ENCODE results near the gene BPIFB1. TPM values are rescaled to one million over a fixed set of nuclear protein-coding genes. Genes with fewer than 3 reads are reported as not detected.

The BPIFB1 gene
- polyA plus RNA-seq, 4 donors, result 1.3 TPM; not detected in 3

DNA sequence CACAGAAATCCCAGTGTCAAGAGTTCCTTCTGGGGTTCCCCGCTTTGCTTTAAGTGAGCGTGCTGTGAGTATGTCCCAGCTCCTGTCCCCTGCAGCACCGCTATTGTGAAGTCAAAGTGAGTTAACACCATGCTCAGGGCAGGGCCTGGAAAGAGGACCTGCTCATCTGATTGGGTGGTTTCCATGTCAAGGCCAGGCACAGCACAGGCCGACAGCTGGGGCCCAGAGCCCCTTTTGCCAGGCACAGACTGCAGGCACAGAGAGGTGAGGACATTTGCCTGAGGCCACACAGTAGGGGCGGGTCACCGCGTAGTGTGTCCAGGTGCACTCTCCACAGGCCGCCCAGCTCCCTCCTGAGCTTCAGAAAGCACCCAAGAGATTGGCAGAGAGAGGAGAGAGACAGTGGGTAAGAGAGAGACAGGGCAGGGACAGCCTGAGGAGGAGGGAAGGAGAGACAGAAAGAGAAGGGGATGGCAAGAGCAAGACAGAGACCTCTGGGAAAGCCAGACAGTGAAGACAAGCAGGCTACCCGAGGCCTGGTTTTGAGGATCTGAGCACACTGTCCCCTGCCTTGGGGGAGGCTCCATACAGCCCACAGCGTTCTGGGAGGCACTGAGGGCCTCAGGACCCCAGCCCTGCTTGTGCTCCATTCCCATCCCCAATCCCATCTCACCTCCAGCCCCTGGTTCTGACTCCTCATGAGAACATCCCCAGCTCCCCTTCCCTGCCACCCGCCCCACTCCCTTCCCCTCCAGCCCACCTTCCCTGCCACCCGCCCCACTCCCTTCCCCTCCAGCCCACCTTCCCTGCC lies 6.5 kb upstream of the BPIFB1 start:
- H3K27ac ChIP-seq (ENCODE audit: low read depth in 1 of 3, low read length in 2 of 3), result no peak overlapping the region
- H3K4me1 ChIP-seq (ENCODE audit: control insufficient read depth in 3 of 3, insufficient read depth in 2 of 3, low read depth in 1 of 3, low read length in 2 of 3), result no peaks in the 10 kb centered on the region
- DNase-seq, result no peak
- no peak overlapping the region for H3K4me3 ChIP-seq (ENCODE audit: low read depth in 1 of 3, low read length in 3 of 3)
- H3K27me3 ChIP-seq (ENCODE audit: control insufficient read depth in 3 of 3, insufficient read depth in 3 of 3, low read length in 3 of 3), result no peaks in the 10 kb centered on the region
- H3K36me3 ChIP-seq (ENCODE audit: control insufficient read depth in 3 of 3, insufficient read depth in 2 of 3, low read depth in 1 of 3, low read length in 3 of 3), result no peaks in the 10 kb centered on the region
- FAIRE-seq, result no peak
- H3K9me3 ChIP-seq (ENCODE audit: control insufficient read depth in 2 of 2, insufficient read depth in 1 of 2, low read depth in 1 of 2, low read length in 1 of 2), result no peaks in the 10 kb centered on the region
- WGBS, 3 donors, result 77 to 84% (median 82%) methylated on average over 11 to 12 of the region's 12 CpGs

DNA sequence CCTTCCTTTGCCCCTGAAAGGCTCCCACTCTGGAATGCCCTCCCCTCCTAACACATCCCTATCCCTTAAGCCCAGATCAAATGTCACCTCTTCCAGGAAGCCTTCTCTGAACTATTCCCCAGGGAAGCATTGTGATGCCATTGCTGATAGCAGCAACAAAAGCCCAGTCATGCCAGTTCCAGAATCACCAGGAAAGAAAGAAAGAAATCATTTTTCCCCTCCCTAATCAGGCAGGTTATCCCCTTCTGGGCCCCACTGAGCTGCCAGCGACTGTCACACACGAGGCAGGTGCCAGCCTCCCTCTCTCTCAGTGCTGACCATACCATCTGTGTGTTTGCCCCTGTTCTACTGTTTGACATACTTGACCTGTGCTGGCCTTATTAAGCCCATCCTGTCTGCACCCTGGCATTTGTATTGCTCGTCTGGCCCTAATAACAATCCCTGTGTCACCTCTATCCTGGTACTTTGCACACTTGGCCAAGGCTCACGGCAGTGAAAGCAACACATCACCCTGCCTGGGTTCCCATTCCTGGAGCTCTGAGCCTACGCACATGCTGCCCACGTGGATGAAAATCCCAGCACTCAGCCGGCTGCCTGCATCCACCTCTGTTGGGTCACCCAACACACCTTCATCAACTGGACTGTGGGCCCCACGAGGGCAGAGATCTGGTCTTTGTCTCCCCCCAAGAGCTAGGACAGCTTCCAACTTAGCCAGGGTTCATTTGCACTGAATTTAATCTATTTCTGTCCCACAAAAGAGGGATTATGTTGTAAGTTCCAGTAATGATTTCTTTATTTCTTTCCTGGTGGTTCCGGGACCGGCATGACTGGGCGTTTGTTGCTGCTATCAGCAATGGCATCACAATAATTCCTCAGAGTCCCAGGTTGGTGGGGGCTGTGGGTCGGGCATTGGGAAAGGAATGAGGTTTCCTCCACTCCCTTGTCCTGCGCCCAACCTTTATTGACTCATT lies 5.3 kb upstream of the BPIFB1 start:
- FAIRE-seq (no peak), DNase-seq (no peak)
- Histone ChIP-seq H3K27me3 (ENCODE audit: control insufficient read depth in 3 of 3, insufficient read depth in 3 of 3, low read length in 3 of 3) (no peaks in the 10 kb centered on the region), H3K36me3 (ENCODE audit: control insufficient read depth in 3 of 3, insufficient read depth in 2 of 3, low read depth in 1 of 3, low read length in 3 of 3) (no peaks in the 10 kb centered on the region), H3K4me1 (ENCODE audit: control insufficient read depth in 3 of 3, insufficient read depth in 2 of 3, low read depth in 1 of 3, low read length in 2 of 3) (no peaks in the 10 kb centered on the region), H3K27ac (ENCODE audit: low read depth in 1 of 3, low read length in 2 of 3) (no peak overlapping the region), H3K4me3 (ENCODE audit: low read depth in 1 of 3, low read length in 3 of 3) (no peak overlapping the region), H3K9me3 (ENCODE audit: control insufficient read depth in 2 of 2, insufficient read depth in 1 of 2, low read depth in 1 of 2, low read length in 1 of 2) (no peaks in the 10 kb centered on the region)
- 14 to 45% (median 26%) methylated on average over 13 of the region's 13 CpGs for WGBS, 3 donors

DNA sequence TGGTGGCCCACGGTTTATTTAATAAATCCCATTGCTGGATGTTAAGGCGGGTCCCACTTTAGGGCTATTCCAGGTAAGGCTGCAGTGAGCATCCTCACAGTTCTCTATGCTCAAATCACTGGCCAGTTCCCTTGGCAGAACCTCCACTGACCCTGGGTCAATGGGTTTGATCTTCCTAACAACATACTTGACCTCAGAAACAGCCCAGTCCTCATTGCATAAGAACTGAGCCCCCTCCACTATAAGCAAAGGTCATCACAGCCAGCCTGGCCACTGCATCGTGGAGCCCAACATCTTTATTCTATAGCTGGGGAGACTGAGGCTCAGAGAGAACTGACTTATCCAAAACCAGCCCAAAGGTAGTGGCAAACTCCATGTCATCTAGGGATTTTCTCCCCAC lies 4.3 kb upstream of the BPIFB1 start:
- WGBS, 3 donors, result 68 to 77% (median 76%) methylated on average over 3 of the region's 3 CpGs
- no peaks in the 10 kb centered on the region for H3K27me3 ChIP-seq (ENCODE audit: control insufficient read depth in 3 of 3, insufficient read depth in 3 of 3, low read length in 3 of 3)
- H3K4me3 ChIP-seq (ENCODE audit: low read depth in 1 of 3, low read length in 3 of 3), result no peak overlapping the region
- DNase-seq (no peak), FAIRE-seq (no peak)
- no peaks in the 10 kb centered on the region for H3K36me3 ChIP-seq (ENCODE audit: control insufficient read depth in 3 of 3, insufficient read depth in 2 of 3, low read depth in 1 of 3, low read length in 3 of 3)
- no peak overlapping the region for H3K27ac ChIP-seq (ENCODE audit: low read depth in 1 of 3, low read length in 2 of 3)
- H3K4me1 ChIP-seq (ENCODE audit: control insufficient read depth in 3 of 3, insufficient read depth in 2 of 3, low read depth in 1 of 3, low read length in 2 of 3), result no peaks in the 10 kb centered on the region
- no peaks in the 10 kb centered on the region for H3K9me3 ChIP-seq (ENCODE audit: control insufficient read depth in 2 of 2, insufficient read depth in 1 of 2, low read depth in 1 of 2, low read length in 1 of 2)

DNA sequence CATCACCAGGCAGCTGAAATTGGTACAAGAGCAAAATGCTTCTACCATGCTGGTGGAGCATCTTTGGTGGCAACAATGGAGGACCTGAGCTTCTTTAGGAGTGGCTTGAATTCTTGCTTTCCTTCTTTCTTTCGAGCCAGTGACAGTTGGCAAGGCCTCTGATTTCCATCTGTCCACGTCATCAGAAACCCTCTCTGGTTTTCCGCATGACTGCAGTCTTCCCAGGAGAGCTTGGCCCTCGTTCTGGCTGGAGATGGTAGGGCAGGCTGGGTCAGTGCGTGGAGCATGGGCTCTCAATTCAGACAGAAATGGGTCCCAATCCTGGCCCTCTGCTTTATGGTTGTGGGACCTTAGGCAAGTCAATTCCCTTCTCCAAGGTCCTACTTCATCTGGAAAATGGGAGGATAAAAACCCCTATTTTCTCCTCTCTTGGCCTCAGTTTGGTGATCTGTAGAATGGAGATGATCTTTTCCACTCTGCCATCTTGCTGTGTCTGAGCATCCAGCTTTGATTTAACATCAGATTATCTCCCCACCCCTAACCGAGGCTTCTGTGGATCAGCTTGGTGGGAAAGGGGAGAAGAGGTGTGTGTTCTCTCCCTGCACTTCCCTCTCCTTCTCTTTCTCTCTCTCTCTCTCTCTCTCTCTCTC lies 3.6 kb upstream of the BPIFB1 start:
- Histone ChIP-seq H3K4me3 (ENCODE audit: low read depth in 1 of 3, low read length in 3 of 3) (no peak overlapping the region), H3K36me3 (ENCODE audit: control insufficient read depth in 3 of 3, insufficient read depth in 2 of 3, low read depth in 1 of 3, low read length in 3 of 3) (no peaks in the 10 kb centered on the region), H3K4me1 (ENCODE audit: control insufficient read depth in 3 of 3, insufficient read depth in 2 of 3, low read depth in 1 of 3, low read length in 2 of 3) (no peaks in the 10 kb centered on the region), H3K27ac (ENCODE audit: low read depth in 1 of 3, low read length in 2 of 3) (no peak overlapping the region), H3K9me3 (ENCODE audit: control insufficient read depth in 2 of 2, insufficient read depth in 1 of 2, low read depth in 1 of 2, low read length in 1 of 2) (no peaks in the 10 kb centered on the region), H3K27me3 (ENCODE audit: control insufficient read depth in 3 of 3, insufficient read depth in 3 of 3, low read length in 3 of 3) (no peaks in the 10 kb centered on the region)
- DNase-seq (no peak), FAIRE-seq (no peak)
- WGBS, 3 donors, result 70 to 75% (median 74%) methylated on average over 6 of the region's 6 CpGs

DNA sequence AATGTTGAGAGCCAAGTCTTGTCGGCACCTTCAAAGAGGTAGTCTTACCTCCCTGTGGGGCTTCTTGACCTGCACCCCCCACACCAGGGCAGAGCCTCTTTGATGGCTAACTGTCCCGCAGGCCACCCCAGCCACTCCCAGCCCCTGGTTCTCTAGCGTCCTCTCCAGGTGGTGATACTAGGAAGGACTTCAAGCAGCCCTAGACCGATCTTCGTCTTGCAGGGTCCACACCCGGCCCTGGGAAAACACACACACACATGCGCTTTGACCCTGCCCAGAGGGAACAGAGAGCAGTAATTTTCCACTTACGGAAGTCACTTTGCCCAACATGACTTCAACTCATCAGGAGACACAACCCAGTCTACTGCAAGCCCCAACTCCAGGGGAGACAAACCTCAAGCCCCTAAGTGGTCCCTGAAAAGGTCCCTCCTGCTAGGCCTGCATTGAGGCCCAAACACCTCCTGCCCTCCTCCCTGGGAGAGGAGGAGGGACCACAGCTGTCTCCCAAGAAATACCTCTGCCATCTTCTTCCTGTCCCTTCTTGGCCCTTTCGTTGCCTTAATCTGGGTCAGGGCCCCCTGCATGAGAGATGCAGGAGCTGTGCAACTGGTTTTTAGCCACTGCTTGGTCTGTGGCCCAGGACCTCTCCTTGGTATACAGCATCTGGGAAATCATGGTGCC lies 2.9 kb upstream of the BPIFB1 start:
- FAIRE-seq (no peak), DNase-seq (no peak)
- 71 to 80% (median 76%) methylated on average over 9 of the region's 9 CpGs for WGBS, 3 donors
- Histone ChIP-seq H3K4me3 (ENCODE audit: low read depth in 1 of 3, low read length in 3 of 3) (no peak overlapping the region), H3K9me3 (ENCODE audit: control insufficient read depth in 2 of 2, insufficient read depth in 1 of 2, low read depth in 1 of 2, low read length in 1 of 2) (no peaks in the 10 kb centered on the region), H3K27ac (ENCODE audit: low read depth in 1 of 3, low read length in 2 of 3) (no peak overlapping the region), H3K36me3 (ENCODE audit: control insufficient read depth in 3 of 3, insufficient read depth in 2 of 3, low read depth in 1 of 3, low read length in 3 of 3) (no peaks in the 10 kb centered on the region), H3K4me1 (ENCODE audit: control insufficient read depth in 3 of 3, insufficient read depth in 2 of 3, low read depth in 1 of 3, low read length in 2 of 3) (no peaks in the 10 kb centered on the region), H3K27me3 (ENCODE audit: control insufficient read depth in 3 of 3, insufficient read depth in 3 of 3, low read length in 3 of 3) (no peaks in the 10 kb centered on the region)

DNA sequence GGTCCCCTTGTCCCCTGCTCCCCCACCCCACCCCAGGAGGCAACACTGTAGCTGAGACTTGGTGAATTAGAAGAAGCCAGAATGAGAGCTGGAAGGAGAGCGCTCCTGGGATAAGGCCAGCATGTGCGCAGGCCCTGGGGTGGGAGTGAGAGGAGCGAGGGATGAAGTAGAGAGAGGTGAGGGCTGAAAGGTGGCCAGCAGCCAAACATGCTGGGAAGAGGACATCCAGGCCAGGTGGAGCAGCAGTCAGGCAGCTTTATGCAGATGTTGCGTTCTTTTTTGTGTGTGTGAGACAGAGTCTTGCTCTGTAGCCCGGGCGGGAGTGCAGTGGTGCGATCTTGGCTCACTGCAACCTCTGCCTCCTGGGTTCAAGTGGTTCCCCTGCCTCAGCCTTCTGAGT lies 2.2 kb upstream of the BPIFB1 start:
- Histone ChIP-seq H3K9me3 (ENCODE audit: control insufficient read depth in 2 of 2, insufficient read depth in 1 of 2, low read depth in 1 of 2, low read length in 1 of 2) (no peaks in the 10 kb centered on the region), H3K27ac (ENCODE audit: low read depth in 1 of 3, low read length in 2 of 3) (no peak overlapping the region), H3K27me3 (ENCODE audit: control insufficient read depth in 3 of 3, insufficient read depth in 3 of 3, low read length in 3 of 3) (no peaks in the 10 kb centered on the region), H3K4me1 (ENCODE audit: control insufficient read depth in 3 of 3, insufficient read depth in 2 of 3, low read depth in 1 of 3, low read length in 2 of 3) (no peaks in the 10 kb centered on the region), H3K4me3 (ENCODE audit: low read depth in 1 of 3, low read length in 3 of 3) (no peak overlapping the region), H3K36me3 (ENCODE audit: control insufficient read depth in 3 of 3, insufficient read depth in 2 of 3, low read depth in 1 of 3, low read length in 3 of 3) (no peaks in the 10 kb centered on the region)
- WGBS, 3 donors, result 94 to 98% (median 97%) methylated on average over 7 of the region's 7 CpGs
- FAIRE-seq (no peak), DNase-seq (no peak)

DNA sequence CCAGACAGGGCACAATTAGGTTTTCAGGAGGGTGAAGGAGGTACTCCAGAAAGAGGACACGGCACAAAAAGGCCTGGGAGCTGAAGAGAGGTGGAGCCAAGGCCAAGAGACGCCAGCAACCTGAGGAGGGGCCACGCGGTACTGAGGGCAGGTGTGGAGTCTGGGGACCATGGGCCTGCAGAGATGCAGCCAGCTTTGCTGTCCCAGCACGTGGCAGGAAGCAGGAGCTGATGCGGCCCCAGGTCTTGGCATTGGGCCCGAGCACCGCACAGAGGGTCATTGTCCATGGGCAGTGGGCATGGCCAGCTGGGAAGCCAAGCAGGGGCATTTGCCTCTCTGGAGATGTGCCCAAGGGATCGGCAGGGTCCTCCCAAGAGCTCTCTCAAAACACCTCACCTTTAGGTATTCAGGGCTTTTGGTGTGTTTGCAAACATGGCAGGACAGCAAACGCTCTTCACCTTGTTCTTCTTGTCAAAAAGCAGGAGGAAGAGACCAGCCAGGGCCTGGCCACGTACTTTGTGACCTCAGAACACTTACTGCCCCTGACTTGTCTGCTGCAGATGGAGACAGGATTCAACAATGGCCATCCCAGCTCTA lies 1.4 kb upstream of the BPIFB1 start:
- no peaks in the 10 kb centered on the region for H3K36me3 ChIP-seq (ENCODE audit: control insufficient read depth in 3 of 3, insufficient read depth in 2 of 3, low read depth in 1 of 3, low read length in 3 of 3)
- 45 to 71% (median 48%) methylated on average over 11 of the region's 11 CpGs for WGBS, 3 donors
- no peak overlapping the region for H3K27ac ChIP-seq (ENCODE audit: low read depth in 1 of 3, low read length in 2 of 3)
- FAIRE-seq (no peak), DNase-seq (no peak)
- no peaks in the 10 kb centered on the region for H3K27me3 ChIP-seq (ENCODE audit: control insufficient read depth in 3 of 3, insufficient read depth in 3 of 3, low read length in 3 of 3)
- no peaks in the 10 kb centered on the region for H3K4me1 ChIP-seq (ENCODE audit: control insufficient read depth in 3 of 3, insufficient read depth in 2 of 3, low read depth in 1 of 3, low read length in 2 of 3)
- no peaks in the 10 kb centered on the region for H3K9me3 ChIP-seq (ENCODE audit: control insufficient read depth in 2 of 2, insufficient read depth in 1 of 2, low read depth in 1 of 2, low read length in 1 of 2)
- no peak overlapping the region for H3K4me3 ChIP-seq (ENCODE audit: low read depth in 1 of 3, low read length in 3 of 3)

Measured in small intestine (tissue), 7 donors.